Stomach smooth muscle (tissue), 2 donors: ENCODE measurements around the gene FMOD.

Experiments used
- H3K27ac ChIP-seq: one replicate; pipeline ENCODE4 v1.7.0; 2013; ENCODE audit warnings: mild to moderate bottlenecking, low read length, inconsistent platforms
- H3K27me3 ChIP-seq, 2 donors: one replicate each; pipeline ENCODE4 v1.7.0; 2013; ENCODE audit warnings: low read length in 2 of 2; ENCODE audit not compliant: insufficient read depth in 2 of 2, control insufficient read depth in 1 of 2
- H3K36me3 ChIP-seq, 2 donors: one replicate each; pipeline ENCODE4 v1.7.0; 2013; ENCODE audit warnings: low read length in 2 of 2; ENCODE audit not compliant: control insufficient read depth in 2 of 2, insufficient read depth in 2 of 2
- H3K4me1 ChIP-seq: one replicate; pipeline ENCODE4 v1.7.0; 2013; ENCODE audit warnings: low read length; ENCODE audit not compliant: control insufficient read depth, insufficient read depth
- H3K4me3 ChIP-seq, 2 donors: one replicate each; pipeline ENCODE4 v1.7.0; 2013; ENCODE audit warnings: low read length in 2 of 2
- H3K9ac ChIP-seq, 2 donors: one replicate each; pipeline ENCODE4 v1.7.0; 2013; ENCODE audit warnings: low read length in 2 of 2, mild to moderate bottlenecking in 1 of 2
- H3K9me3 ChIP-seq, 2 donors: one replicate each; pipeline ENCODE4 v1.7.0; 2013; ENCODE audit warnings: low read length in 2 of 2; ENCODE audit not compliant: control insufficient read depth in 2 of 2
- donor health status: healthy.
- donor health status: Pancreatic carcinoma.

FMOD gene

GRCh38 chr1:203361945-203362719 lies 11.2 kb upstream of the FMOD start:
- H3K9me3 ChIP-seq: no peaks in the 10 kb centered on the region
- peaks cover 4% of the 10 kb centered on the region for H3K4me1 ChIP-seq
- no peak overlapping the region for H3K27ac ChIP-seq
- H3K36me3 ChIP-seq: no peaks in the 10 kb centered on the region
- no peak overlapping the region for H3K9ac ChIP-seq
- no peak overlapping the region for H3K4me3 ChIP-seq
- H3K27me3 ChIP-seq: no peaks in the 10 kb centered on the region

- Histone ChIP-seq H3K27ac (no peak overlapping the region), H3K36me3 (no peaks in the 10 kb centered on the region), H3K27me3 (no peaks in the 10 kb centered on the region), H3K9ac (no peak overlapping the region), H3K9me3 (no peaks in the 10 kb centered on the region), H3K4me3 (no peak overlapping the region), H3K4me1 (peaks cover 4% of the 10 kb centered on the region)
These were observed 9.7 kb upstream of the FMOD start for GRCh38 chr1:203360547-203361185.

GRCh38 chr1:203359010-203359571 lies 8.2 kb upstream of the FMOD start:
- Histone ChIP-seq H3K36me3 (no peaks in the 10 kb centered on the region), H3K9me3 (no peaks in the 10 kb centered on the region), H3K4me1 (peaks cover 12% of the 10 kb centered on the region), H3K4me3 (no peak overlapping the region), H3K9ac (no peak overlapping the region), H3K27me3 (no peaks in the 10 kb centered on the region), H3K27ac (no peak overlapping the region)

- peak overlapping the region; percentile 24 for H3K27ac ChIP-seq
These were observed 3.3 kb upstream of the FMOD start for GRCh38 chr1:203354246-203354645.

GRCh38 chr1:203353486-203353885 lies 2.6 kb upstream of the FMOD start:
- no peak overlapping the region for H3K27ac ChIP-seq
- H3K4me1 ChIP-seq: peaks cover 39% of the 10 kb centered on the region
- H3K9me3 ChIP-seq: no peaks in the 10 kb centered on the region
- no peaks in the 10 kb centered on the region for H3K27me3 ChIP-seq
- H3K4me3 ChIP-seq: no peak overlapping the region
- peaks cover 0 to 2% of the 10 kb centered on the region in 2 donors for H3K36me3 ChIP-seq
- H3K9ac ChIP-seq: no peak overlapping the region

More at GRCh38 chr1:203354246-203354645, 3.3 kb upstream of the FMOD start:
- Histone ChIP-seq H3K9me3 (no peaks in the 10 kb centered on the region), H3K4me1 (peaks cover 38% of the 10 kb centered on the region), H3K27me3 (no peaks in the 10 kb centered on the region), H3K4me3 (no peak overlapping the region), H3K36me3 (peaks cover 0 to 1% of the 10 kb centered on the region in 2 donors), H3K9ac (no peak overlapping the region)

GRCh38 chr1:203349773-203350524 lies 973 bp downstream of the FMOD start:
- H3K27me3 ChIP-seq: no peaks in the 10 kb centered on the region
- peak overlapping the region; percentile 41 to 70 for H3K4me3 ChIP-seq
- peak overlapping the region; percentile 79 for H3K27ac ChIP-seq
- no peaks in the 10 kb centered on the region for H3K9me3 ChIP-seq
- H3K36me3 ChIP-seq: peaks cover 0 to 9% of the 10 kb centered on the region in 2 donors
- H3K9ac ChIP-seq: peak overlapping the region in 1 of 2 donors; percentile 29
- peaks cover 49% of the 10 kb centered on the region for H3K4me1 ChIP-seq

GRCh38 chr1:203349166-203349565 lies 1.8 kb downstream of the FMOD start:
- Histone ChIP-seq H3K36me3 (peaks cover 0 to 9% of the 10 kb centered on the region in 2 donors), H3K27me3 (no peaks in the 10 kb centered on the region), H3K9ac (no peak overlapping the region), H3K4me1 (peaks cover 45% of the 10 kb centered on the region), H3K27ac (peak overlapping the region; percentile 79), H3K9me3 (no peaks in the 10 kb centered on the region), H3K4me3 (peak overlapping the region; percentile 4 to 70)

GRCh38 chr1:203346769-203347102 lies 4.2 kb downstream of the FMOD start:
- Histone ChIP-seq H3K27me3 (no peaks in the 10 kb centered on the region), H3K4me1 (peaks cover 52% of the 10 kb centered on the region), H3K27ac (no peak overlapping the region), H3K9ac (no peak overlapping the region), H3K9me3 (no peaks in the 10 kb centered on the region), H3K36me3 (peaks cover 0 to 10% of the 10 kb centered on the region in 2 donors), H3K4me3 (no peak overlapping the region)

- Histone ChIP-seq H3K4me3 (no peak overlapping the region), H3K27me3 (no peaks in the 10 kb centered on the region), H3K9me3 (no peaks in the 10 kb centered on the region), H3K9ac (no peak overlapping the region), H3K27ac (no peak overlapping the region), H3K4me1 (peaks cover 48% of the 10 kb centered on the region), H3K36me3 (peaks cover 0 to 12% of the 10 kb centered on the region in 2 donors)
These were observed 4.7 kb downstream of the FMOD start for GRCh38 chr1:203346060-203346768.
